Right lobe of liver (tissue), 4 donors: ENCODE results near the gene ACOT11.
A peak's percentile ranks its signal among the peaks of the same experiment; 100 is the strongest.

Experiments used
- CTCF ChIP-seq, 4 donors: fragments of 200-600 bp in 3 of 4; fragments of 450-650 bp in 1 of 4; IDR thresholded peaks; one replicate each; pipeline versions ENCODE4 v1.5.1 to v1.8.0; 2016 to 2022; ENCODE audit warnings: antibody characterized with exemption in 4 of 4, mild to moderate bottlenecking in 2 of 4
- POLR2A ChIP-seq: fragments of 450-650 bp; IDR thresholded peaks from one replicate; pipeline ENCODE4 v1.6.1; 2017; ENCODE audit warnings: antibody characterized with exemption, mild to moderate bottlenecking
- donor health status: DM: no; HTN: no; CAD: no.
- donor health status: DM: no; HTN: no; CAD: no.
- donor health status: DM: no; HTN: yes; CAD: no.

- TF ChIP-seq CTCF (IDR thresholded peaks at IDR 0.05) (peak in 1 of 4 donors; percentile 25), POLR2A (no peak)
These were observed 5.7 kb upstream of the ACOT11 start for GRCh38 chr1:54542120-54542961.
